ENCODE results near the gene FARP1.

Gene FARP1

DNA sequence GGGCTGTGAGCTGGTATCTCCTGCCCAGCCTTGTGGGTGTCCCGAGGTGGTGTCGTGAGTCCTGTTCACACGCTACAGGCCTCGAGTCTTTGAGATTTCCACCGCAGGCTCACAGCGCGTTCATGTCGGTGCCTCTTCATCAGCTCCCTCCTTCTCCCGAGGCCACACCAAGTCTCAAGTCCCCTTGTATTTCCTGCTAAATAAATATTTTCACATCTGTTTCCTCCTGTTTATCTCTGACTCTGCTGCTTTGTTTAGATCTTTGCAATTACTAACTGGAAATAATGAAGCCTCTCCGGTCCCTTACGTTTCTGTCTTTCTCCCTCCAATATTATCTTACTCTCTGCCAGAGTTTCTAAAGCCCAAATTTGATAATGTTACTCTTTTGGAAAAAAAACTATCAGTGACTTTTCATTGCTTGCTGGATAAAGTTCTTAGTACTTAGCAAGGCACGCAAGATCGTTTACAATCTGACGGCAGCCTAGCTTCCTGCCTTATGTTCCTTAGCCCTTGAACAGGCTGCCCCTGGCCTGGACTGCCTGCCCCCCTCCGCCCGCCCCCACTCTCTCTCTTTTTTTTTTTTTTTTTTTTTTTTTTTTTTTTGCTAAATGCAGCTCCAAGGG, 164.7 kb downstream of the FARP1 start:
- Histone ChIP-seq H3K27me3 (ENCODE audit: control insufficient read depth, insufficient read depth, low read length) (no peaks in the 10 kb centered on the region), H3K9me3 (ENCODE audit: control insufficient read depth, low read length) (no peaks in the 10 kb centered on the region), H3K4me1 (ENCODE audit: control insufficient read depth, insufficient read depth, low read length) (peaks cover 26% of the 10 kb centered on the region), H3K9ac (ENCODE audit: low read length) (no peak overlapping the region), H3K4me3 (ENCODE audit: low read length) (no peak overlapping the region), H3K36me3 (ENCODE audit: control insufficient read depth, insufficient read depth, low read length) (no peaks in the 10 kb centered on the region)

DNA sequence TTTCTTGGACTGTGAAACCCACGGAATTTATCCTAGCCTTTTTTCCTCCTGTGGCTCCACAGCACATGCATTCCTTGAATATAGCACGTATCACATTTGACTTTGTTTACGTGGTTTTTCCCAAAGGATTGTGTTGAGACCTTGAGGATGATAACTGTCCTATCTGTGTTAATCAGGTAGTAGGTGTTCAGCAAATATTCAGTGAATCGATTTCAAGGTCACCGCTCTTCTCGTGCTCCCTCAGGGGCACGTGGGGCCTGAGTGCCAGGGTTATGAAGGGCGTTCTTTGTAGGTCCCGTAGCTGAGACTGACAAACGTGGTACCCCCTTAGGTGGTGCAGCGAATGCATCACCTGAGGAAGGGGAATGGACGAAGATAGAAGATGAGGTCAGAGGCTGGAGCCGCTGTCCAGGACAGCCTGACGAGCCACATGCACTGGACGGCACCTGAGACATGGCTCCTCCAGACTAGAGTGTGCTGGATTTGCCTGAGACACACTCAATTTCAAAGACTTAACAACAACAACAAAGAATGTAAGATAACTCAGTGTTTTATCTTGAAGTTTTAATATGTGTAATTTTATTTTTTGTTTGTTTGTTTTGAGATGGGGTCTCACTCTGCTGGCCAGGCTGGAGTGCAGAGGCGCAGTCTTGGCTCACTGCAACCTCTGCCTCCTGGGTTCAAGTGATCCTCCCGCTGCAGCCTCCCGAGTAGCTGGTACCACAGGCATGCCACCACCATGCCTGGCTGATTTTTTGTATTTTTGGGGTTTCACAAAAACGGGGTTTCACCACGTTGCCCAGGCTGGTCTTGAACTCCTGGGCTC, 165.4 kb downstream of the FARP1 start:
- Histone ChIP-seq H3K4me1 (ENCODE audit: control insufficient read depth, insufficient read depth, low read length) (peaks cover 27% of the 10 kb centered on the region), H3K9ac (ENCODE audit: low read length) (peak overlapping the region; percentile 4), H3K36me3 (ENCODE audit: control insufficient read depth, insufficient read depth, low read length) (no peaks in the 10 kb centered on the region), H3K27me3 (ENCODE audit: control insufficient read depth, insufficient read depth, low read length) (no peaks in the 10 kb centered on the region), H3K4me3 (ENCODE audit: low read length) (no peak overlapping the region), H3K9me3 (ENCODE audit: control insufficient read depth, low read length) (no peaks in the 10 kb centered on the region)

DNA sequence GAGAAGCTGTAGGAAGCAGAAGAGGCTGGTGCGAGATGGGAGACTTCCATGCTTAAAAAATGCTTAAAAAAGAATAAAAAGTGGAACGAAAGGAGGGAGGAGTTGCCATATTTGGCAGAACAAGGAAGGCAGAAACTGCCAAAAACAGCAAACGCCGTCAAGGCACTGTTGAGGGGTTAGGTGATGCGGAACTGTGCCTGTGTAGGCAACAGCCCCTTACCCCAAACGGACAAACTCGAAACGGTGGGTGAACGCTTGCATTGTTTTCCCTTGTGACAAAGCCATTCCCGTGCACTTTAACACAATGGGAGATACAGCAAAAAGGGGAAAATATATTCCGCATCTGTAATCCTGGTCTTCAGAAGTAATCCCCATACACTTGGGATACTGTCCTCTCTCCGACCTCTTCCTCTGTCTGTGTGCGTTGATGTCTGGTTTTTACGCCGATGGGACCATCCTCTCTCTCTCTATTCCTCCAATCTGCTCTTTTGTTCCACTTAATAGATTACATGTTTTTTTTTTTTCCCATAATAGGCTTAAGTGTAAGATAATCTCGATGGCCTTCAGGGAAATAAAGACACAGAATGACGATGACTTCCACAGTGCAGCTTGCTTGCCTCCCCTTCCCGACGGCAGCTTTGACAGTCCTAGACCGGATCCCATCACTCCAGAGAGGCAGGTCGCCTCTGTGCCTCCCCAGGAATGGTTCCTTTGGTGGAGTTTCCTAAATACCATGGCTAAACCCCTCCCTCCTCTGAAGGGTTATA, 166.9 kb downstream of the FARP1 start:
- no peaks in the 10 kb centered on the region for H3K27me3 ChIP-seq (ENCODE audit: control insufficient read depth, insufficient read depth, low read length)
- no peaks in the 10 kb centered on the region for H3K36me3 ChIP-seq (ENCODE audit: control insufficient read depth, insufficient read depth, low read length)
- H3K9ac ChIP-seq (ENCODE audit: low read length): no peak overlapping the region
- peaks cover 34% of the 10 kb centered on the region for H3K4me1 ChIP-seq (ENCODE audit: control insufficient read depth, insufficient read depth, low read length)
- no peak overlapping the region for H3K4me3 ChIP-seq (ENCODE audit: low read length)
- no peaks in the 10 kb centered on the region for H3K9me3 ChIP-seq (ENCODE audit: control insufficient read depth, low read length)

DNA sequence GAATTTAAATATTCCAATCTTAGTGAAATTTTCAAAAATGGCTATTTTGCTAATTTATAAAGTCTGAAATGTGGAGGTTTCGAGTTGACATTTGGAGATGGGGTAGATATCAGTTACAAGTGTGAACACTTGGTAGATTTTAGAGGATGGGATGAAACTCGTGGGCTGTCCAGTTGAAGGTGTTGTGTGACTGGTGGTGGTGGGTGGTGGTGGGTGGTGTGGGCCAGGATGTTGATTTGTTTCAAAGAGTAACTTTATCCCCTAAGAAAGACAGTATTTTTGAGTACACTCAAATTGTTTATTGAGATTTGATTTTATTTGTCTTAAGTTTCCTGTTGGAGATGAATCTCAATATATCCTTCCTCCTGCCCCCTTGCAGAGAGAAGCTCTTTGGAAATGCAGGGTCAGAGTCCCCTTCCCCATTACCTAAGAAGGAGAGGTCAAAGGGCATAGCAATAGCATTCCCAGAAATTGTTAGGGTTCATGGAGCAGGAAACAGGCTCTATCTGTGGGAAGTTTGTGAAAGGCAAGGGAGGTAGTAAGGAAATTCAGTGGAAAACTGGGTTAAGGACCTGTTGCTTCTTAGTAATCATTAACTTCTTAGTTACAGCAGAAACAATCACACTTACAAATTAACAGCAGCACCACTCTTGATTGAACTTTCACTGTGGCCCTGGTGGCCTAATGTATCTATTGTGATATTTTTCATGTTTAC, 167.7 kb downstream of the FARP1 start:
- Histone ChIP-seq H3K9ac (ENCODE audit: low read length) (no peak overlapping the region), H3K4me3 (ENCODE audit: low read length) (no peak overlapping the region), H3K27me3 (ENCODE audit: control insufficient read depth, insufficient read depth, low read length) (no peaks in the 10 kb centered on the region), H3K36me3 (ENCODE audit: control insufficient read depth, insufficient read depth, low read length) (no peaks in the 10 kb centered on the region), H3K9me3 (ENCODE audit: control insufficient read depth, low read length) (no peaks in the 10 kb centered on the region), H3K4me1 (ENCODE audit: control insufficient read depth, insufficient read depth, low read length) (peaks cover 34% of the 10 kb centered on the region)

DNA sequence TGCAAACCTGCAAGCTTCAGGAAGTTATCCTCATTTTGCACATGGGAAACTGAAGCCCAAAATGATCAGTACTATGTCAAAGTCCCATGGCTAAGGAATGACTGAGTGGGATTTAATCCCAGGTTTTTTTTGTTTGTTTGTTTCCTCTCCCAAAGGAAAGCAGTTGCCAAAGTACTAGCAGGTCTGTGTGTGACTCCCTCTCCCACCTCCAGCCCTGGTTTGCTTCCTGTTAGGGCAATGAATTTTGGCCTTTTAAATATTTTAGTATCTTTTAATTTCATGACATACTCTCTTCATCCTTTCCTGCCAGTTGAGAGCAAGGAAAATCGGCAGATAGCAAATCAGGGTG, 168.3 kb downstream of the FARP1 start:
- Histone ChIP-seq H3K9ac (ENCODE audit: low read length) (no peak overlapping the region), H3K4me1 (ENCODE audit: control insufficient read depth, insufficient read depth, low read length) (peaks cover 34% of the 10 kb centered on the region), H3K27me3 (ENCODE audit: control insufficient read depth, insufficient read depth, low read length) (no peaks in the 10 kb centered on the region), H3K4me3 (ENCODE audit: low read length) (no peak overlapping the region), H3K36me3 (ENCODE audit: control insufficient read depth, insufficient read depth, low read length) (no peaks in the 10 kb centered on the region), H3K9me3 (ENCODE audit: control insufficient read depth, low read length) (no peaks in the 10 kb centered on the region)

DNA sequence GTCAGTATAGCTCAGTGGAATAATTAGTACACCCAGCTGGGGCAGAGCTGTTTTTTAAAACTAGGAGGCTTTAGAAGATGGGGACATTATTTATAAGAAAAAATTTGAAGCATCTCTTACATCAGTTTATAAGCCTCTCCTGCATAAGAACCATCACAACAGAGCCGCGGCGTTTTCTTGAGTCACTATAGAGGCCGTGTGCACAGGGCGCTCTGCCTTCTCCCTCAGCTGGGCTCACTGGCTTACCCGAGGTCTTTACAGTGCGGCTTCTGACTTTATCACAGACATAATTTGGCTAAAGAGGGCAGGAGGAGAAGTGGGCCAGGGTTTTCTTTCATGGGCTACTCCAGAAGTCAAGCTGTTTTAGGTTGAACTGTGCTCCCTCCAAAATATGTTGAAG, 169.7 kb downstream of the FARP1 start:
- Histone ChIP-seq H3K9ac (ENCODE audit: low read length) (no peak overlapping the region), H3K27me3 (ENCODE audit: control insufficient read depth, insufficient read depth, low read length) (no peaks in the 10 kb centered on the region), H3K36me3 (ENCODE audit: control insufficient read depth, insufficient read depth, low read length) (no peaks in the 10 kb centered on the region), H3K9me3 (ENCODE audit: control insufficient read depth, low read length) (no peaks in the 10 kb centered on the region), H3K4me3 (ENCODE audit: low read length) (no peak overlapping the region), H3K4me1 (ENCODE audit: control insufficient read depth, insufficient read depth, low read length) (peaks cover 28% of the 10 kb centered on the region)

DNA sequence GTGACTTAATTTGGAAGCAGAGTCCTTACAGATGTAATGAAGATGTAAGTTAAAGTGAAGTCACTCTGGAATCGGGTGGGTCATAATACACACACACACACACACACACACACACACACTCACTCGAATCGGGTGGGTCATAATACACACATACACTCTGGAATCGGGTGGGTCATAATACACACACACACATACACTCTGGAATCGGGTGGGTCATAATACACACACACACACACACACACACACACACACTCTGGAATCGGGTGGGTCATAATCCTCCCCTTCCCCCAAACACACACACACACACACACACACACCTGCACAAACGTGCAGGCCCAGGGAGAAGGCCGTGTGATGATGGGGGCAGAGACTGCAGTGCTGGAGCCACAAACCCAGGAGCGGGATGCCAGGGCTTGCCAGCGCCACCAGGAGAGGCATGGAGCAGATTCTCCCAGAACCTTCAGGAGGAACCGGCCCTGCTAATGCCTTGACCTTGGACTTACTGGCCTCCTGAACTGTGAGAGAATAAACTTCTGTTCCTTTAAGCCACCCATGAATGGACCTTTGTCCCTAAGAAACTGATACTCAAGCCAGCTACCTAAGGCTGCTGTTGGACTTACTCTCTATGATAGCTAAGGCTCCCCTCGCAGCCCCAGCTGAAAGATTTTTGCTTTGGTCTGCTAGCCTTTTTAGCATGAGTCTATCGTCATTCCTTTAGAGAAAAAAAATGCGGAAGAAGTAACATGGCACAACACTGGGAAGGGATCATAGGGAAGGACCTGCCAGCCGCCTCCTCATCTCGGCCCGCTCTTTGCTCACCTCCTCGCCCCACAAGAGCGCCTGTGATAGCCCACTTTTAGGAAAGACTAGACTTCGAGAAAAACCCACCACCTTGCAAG, 170.4 kb downstream of the FARP1 start:
- no peak overlapping the region for H3K9ac ChIP-seq (ENCODE audit: low read length)

DNA sequence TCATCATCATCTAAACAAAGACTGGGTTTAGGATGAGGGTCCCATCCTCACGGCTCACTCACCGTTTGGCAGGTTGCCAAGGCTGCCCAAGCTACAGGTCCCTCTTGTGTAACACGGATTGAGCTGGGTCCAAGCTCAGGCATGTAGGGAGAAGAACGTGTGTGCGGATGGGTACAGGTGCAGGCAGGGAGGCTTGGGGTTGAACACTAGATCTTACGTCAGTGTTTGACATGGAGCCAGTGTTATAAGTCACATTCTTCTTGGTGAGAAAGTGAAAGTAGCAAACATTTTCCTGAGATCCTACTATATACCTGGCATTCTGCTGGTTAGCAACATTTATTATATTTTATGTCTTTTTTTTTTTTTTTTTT, 171.0 kb downstream of the FARP1 start:
- H3K9me3 ChIP-seq (ENCODE audit: control insufficient read depth, low read length): no peaks in the 10 kb centered on the region
- H3K36me3 ChIP-seq (ENCODE audit: control insufficient read depth, insufficient read depth, low read length): no peaks in the 10 kb centered on the region
- no peak overlapping the region for H3K9ac ChIP-seq (ENCODE audit: low read length)
- peak overlapping the region; percentile 44 for H3K4me3 ChIP-seq (ENCODE audit: low read length)
- peaks cover 20% of the 10 kb centered on the region for H3K4me1 ChIP-seq (ENCODE audit: control insufficient read depth, insufficient read depth, low read length)
- H3K27me3 ChIP-seq (ENCODE audit: control insufficient read depth, insufficient read depth, low read length): no peaks in the 10 kb centered on the region

More for the DNA sequence above, 170.4 kb downstream of the FARP1 start:
- H3K4me3 ChIP-seq (ENCODE audit: low read length): peak overlapping the region; percentile 44
- H3K36me3 ChIP-seq (ENCODE audit: control insufficient read depth, insufficient read depth, low read length): no peaks in the 10 kb centered on the region
- H3K9me3 ChIP-seq (ENCODE audit: control insufficient read depth, low read length): no peaks in the 10 kb centered on the region
- H3K27me3 ChIP-seq (ENCODE audit: control insufficient read depth, insufficient read depth, low read length): no peaks in the 10 kb centered on the region
- peaks cover 22% of the 10 kb centered on the region for H3K4me1 ChIP-seq (ENCODE audit: control insufficient read depth, insufficient read depth, low read length)

DNA sequence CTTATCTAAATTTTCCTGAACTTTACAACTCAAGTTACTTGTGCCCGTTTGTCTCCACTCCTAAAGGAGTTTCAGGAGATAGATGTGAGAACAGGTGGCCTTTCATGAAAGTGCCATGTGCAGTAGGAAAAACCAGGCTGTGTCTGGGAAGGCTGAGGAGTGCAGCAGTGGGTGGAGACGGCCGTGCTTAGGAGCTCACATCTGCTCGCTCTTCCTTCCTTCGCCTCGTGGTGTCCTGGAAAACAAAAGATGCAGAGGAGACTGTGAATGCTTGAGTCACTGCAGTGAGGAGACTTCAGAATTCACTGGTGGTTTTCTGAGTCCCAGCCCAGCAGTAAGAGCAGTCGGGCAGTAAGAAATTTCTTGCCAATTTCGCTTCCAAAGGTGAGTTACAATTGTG, 172.6 kb downstream of the FARP1 start:
- peaks cover 20% of the 10 kb centered on the region for H3K4me1 ChIP-seq (ENCODE audit: control insufficient read depth, insufficient read depth, low read length)
- no peaks in the 10 kb centered on the region for H3K36me3 ChIP-seq (ENCODE audit: control insufficient read depth, insufficient read depth, low read length)
- no peak overlapping the region for H3K9ac ChIP-seq (ENCODE audit: low read length)
- H3K9me3 ChIP-seq (ENCODE audit: control insufficient read depth, low read length): no peaks in the 10 kb centered on the region
- no peaks in the 10 kb centered on the region for H3K27me3 ChIP-seq (ENCODE audit: control insufficient read depth, insufficient read depth, low read length)
- H3K4me3 ChIP-seq (ENCODE audit: low read length): no peak overlapping the region

DNA sequence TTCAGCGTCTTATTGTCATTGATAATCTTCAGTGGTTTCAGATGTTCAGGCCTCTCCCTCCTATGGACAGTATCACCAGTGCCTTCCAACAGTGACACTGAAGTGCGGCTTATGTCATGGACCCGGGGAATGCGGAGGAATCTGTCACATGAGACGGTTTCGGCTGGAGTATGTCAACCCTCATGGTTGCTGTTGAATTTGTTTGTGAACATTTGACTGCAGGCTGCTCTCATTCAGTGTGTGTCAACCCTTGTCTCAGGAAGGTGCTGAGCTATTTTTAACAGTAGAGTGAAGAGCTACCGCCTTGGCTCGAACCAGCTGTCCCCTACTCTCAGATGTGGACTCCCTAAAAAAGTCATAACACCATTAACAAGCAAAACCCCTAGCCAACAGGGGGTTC, 173.0 kb downstream of the FARP1 start:
- Histone ChIP-seq H3K4me3 (ENCODE audit: low read length) (no peak overlapping the region), H3K4me1 (ENCODE audit: control insufficient read depth, insufficient read depth, low read length) (peaks cover 17% of the 10 kb centered on the region), H3K9ac (ENCODE audit: low read length) (no peak overlapping the region), H3K9me3 (ENCODE audit: control insufficient read depth, low read length) (no peaks in the 10 kb centered on the region), H3K27me3 (ENCODE audit: control insufficient read depth, insufficient read depth, low read length) (no peaks in the 10 kb centered on the region), H3K36me3 (ENCODE audit: control insufficient read depth, insufficient read depth, low read length) (no peaks in the 10 kb centered on the region)

DNA sequence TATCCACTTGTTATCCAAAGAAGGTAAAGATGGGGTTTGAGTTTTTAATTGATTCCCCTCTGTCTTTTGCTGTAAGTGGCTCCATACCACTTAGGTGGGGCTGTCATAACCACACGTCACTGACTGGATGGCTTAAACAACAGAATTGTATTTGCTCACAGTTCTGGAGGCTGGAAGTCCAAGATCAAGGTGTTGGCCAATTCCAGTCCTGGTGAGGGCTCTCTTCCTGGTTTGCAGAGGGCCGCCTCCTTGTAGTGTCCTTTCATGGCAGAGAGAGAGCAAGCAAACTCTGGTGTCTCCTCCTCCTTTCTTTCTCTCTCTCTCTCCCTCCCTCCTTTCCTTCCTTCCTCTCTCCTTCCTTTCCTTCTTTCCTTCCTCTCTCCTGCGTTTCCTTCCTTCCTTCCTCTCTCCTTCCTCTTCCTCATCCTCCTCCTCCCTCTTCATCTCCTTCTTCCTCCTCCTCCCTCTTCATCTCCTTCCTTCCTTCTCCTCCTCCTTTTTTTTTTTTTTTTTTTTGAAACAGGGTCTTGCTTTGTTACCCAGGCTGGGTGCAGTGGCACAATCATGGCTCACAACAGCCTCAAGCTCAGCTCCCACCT, 174.8 kb downstream of the FARP1 start:
- H3K4me1 ChIP-seq (ENCODE audit: control insufficient read depth, insufficient read depth, low read length): peaks cover 12% of the 10 kb centered on the region
- no peaks in the 10 kb centered on the region for H3K27me3 ChIP-seq (ENCODE audit: control insufficient read depth, insufficient read depth, low read length)
- H3K4me3 ChIP-seq (ENCODE audit: low read length): no peak overlapping the region
- no peaks in the 10 kb centered on the region for H3K9me3 ChIP-seq (ENCODE audit: control insufficient read depth, low read length)
- H3K36me3 ChIP-seq (ENCODE audit: control insufficient read depth, insufficient read depth, low read length): no peaks in the 10 kb centered on the region
- H3K9ac ChIP-seq (ENCODE audit: low read length): no peak overlapping the region

Data from mucosa of stomach (tissue), 1 donor.